HG02870 (cell line): Measurements from ENCODE around the gene CLIC4.
"Not testable (repeated sequence)": the region's sequence is repeated elsewhere in the genome, so short reads cannot be mapped to it uniquely, and the experiment has no call there.

Experiments used
- ATAC-seq: cut with Tn5 transposase; IDR thresholded peaks from one replicate; pipeline ENCODE4 v1.9.1; 2021; ENCODE audit warnings: mild to moderate bottlenecking, moderate library complexity; ENCODE audit not compliant: unreplicated experiment

The CLIC4 gene

DNA sequence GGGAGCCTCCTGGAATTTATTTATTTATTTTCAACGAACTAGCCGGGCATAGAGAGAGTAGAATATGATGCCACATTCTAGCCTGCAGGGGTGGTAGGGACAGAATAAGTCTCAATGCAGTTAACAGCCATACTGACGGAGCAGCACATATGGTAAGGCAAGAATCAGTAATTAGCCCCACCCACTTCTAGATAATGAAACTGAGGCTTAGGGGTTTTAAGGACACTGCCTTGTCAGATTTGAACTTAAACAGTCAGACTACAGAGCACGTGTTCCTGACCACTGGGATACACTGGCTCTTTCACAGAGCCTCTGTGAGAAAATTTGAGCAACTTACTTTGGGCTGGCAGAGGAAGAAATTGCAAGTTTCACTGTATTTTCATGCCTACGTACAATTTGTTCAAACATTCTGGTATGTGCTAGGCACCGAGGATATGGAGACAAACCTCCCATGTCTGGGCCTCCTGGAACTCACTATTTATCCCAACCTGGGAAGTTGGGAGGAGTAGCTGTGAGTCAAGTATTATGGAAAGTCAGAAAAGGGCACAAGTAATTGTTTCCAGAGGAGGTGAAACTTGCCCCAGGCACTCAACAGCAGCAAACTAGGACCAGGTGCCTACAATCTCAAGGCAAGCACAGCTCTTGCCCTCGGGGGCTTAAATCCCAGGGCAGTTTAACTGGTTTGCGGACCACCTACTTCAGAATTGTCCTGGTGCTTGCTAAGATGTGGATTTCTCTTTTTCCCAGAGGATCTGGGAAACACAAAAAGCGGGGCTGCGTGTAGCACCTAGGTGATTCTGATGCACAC lies 1.6 kb upstream of the CLIC4 start:
- no peak for ATAC-seq

DNA sequence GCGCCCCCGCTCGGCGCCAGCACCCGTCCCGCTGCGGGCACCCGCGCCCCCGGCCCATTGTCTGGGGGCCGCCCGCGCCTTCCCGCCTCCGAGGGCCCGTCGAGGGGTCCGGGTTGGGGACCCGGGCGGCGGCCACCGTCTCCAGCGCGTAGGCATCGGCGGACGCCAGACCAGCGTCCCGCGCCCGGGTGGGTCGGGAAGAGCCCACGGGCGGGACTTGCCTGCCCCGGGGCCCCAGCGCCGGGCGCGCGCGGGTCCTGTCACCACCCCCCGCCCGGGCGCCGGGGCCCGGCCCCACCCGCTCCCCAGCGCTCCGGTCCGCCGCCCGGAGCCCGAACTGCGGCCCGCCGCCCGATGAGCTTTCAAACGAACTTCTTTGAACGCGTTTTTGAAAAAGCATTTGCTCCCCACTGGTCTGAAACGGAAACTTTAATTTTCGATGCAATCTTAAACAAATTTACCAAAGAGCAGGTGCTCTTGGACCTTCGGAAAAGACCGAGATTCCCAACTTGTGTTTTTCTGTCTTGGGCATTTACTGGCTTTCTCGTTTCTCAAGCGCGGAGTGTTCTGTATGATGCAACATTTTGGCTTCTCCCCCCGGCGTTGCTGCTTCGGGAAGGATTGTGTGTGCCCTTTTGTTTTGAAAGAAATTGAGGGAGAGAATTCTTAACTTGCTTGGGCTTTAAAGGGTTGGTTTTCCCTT lies 615 bp downstream of the CLIC4 start:
- ATAC-seq = no peak

DNA sequence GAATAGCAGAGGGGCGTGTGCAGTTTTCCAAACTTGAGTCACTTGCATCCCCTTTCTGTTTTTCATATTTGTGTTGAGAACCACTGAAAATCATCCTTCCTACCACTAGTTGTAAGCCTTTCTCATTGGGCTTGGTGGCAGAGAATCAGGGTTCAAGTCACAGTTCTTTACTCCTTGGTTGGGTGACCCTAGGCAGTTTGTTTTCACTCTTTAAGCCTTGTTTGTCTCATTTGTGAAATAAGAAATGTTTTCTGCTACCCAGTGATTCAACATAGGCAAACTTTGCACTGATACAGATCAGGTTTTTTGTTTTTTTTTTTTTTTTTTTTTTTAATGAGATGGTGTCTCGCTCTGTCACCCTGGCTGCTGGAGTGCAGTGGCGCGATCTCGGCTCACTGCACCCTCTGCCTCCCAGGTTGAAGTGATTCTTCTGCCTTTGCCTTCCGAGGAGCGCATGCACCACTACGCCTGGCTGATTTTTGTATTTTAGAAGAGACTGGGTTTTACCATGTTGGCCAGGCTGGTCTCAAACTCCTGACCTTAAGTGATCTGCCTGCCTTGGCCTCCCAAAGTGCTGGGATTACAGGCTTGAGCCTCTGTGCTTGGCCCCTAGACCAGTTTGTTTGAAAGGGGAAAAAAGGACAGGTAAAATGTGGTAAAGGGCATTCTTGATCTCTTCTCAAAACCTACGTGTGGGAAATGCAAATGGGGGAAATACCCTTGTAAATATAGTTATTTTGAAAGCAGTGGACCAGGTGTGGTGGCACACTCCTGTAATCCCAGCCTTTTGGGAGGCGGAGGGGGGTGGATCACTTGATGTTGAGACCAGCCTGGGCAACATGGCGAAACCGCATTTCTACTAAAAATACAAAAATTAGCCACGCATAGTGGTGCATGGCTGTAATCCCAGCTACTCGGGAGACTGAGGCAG lies 3.2 kb downstream of the CLIC4 start:
- no peak for ATAC-seq

DNA sequence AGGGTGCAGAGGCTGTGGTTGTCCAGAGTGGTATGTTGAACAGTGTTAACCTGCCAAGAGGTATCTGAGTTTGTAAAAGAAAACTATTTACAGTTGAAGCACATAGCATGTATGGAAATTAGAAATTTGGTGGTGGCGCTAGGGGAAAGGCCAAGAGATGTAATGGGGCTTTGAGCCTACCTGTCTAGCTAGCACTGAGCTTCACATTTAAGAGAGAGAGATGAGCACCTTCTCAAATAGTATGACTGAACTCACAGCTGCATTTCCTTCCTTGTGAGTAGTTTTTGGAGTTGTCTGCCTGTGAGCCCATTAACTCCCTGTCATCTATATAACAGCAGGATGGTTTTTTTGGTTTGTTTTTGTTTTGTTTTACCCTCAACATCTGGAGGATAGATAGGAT lies 4.0 kb downstream of the CLIC4 start:
- no peak for ATAC-seq

DNA sequence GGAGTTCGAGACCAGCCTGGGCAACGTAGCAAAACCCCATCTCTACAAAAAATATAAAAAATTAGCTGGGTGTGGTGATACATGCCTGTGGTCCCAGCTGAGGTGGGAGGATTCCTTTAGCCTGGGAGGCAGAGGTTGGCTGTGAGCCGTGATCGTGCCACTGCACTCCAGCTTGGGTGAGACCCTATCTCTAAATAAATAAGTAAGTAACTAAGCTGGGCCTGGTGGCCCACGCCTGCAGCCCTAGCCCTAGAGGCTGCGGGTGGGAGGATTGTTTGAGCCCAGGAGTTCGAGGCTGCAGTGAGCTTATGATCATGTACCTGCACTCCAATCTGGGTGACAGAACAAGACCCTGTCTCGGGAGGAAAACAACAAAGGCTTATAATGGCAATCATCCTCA lies 4.6 kb downstream of the CLIC4 start:
- no peak for ATAC-seq

DNA sequence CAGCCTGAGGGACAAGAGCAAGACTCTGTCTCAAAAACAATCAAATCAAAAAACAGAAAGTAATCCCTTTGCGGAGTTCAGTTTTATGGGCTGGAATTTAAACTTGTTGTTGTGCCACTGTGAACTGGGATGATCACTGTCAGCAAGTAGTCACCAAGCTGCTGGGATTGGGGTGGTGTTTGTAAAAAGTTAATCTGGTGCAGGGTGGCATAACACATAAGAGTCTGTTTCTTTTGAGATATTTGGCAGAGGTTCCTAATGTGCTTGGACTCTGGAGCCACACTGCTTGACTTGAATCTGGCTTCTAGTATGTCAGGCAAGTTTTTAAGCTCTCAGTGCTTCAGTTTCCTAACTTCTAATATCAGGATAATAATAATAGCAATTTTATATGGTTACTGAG lies 6.6 kb downstream of the CLIC4 start:
- no peak for ATAC-seq

DNA sequence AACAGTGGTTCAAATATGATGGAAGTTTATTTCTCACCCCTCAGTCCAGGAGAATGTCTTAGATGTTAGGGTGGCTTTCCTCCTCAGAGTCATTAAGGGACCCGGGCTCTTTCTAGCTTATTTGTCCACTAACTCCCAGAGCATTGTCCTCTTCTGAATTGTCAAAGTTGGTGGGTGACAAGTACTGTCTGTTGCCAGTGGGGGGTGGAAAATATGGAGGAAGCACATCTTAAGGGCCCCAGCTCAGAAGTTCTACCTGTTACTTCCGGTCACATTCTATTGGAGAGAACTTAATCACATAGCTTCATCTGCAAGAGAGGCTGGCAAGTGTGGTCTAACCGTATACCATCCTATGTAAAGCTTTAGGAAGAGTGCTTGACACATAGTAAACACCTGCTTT lies 7.1 kb downstream of the CLIC4 start:
- no peak for ATAC-seq

DNA sequence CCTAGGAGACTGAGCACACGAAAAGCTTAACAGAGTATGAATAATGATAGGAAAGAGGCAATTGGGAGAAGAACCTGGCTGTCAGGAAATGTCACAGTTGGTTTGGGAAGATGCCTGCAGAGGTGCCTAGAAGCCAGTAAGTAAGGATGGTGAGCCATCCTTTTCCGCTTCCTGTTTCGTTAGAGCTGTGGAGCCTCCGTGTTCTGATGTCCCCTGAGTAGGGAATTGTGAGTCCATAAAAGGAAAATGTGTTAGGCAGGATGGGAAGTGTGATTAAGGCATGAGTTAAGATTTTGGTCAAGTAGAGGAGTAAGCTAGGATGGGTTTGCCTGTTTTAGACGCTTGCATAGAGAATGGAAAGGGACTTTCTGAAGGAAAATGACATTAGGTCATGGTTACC lies 9.0 kb downstream of the CLIC4 start:
- ATAC-seq = no peak

DNA sequence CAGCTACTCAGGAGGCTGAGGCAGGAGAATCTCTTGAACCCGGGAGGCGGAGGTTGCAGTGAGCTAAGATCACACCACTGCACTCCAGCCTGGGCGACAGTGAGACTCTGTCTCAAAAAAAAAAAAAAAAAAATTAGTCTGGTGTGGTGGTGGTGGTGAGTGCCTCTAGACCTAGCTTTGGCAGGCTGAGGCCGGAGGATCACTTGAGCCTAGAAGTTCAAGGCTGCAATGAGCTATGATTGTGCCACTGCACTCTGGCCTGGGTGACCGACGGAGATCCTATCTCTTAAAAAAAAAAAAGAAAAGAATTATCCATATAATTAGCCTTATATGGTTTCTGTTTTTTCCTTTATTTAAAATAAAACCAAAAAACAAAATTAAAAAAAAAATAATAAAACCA lies 10.1 kb downstream of the CLIC4 start:
- not testable (repeated sequence) for ATAC-seq

DNA sequence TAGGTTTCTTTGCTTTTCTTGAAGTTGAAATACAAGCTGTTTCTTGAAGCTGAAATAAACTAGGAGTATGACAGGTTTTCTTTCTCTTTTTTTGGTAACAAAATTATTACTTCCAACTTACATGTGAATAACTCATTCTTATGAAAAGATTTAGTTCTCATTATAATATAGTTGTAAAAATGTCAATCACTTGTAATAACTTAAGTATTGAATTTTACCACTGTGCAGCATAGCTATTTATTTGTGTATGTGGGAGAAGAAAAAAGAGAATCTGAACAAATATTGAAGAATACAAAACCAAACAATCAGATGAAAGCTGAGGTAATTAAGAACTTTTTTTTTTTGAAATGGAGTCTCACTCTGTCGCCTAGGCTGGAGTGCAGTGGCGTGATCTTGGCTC lies 11.1 kb downstream of the CLIC4 start:
- ATAC-seq = no peak

DNA sequence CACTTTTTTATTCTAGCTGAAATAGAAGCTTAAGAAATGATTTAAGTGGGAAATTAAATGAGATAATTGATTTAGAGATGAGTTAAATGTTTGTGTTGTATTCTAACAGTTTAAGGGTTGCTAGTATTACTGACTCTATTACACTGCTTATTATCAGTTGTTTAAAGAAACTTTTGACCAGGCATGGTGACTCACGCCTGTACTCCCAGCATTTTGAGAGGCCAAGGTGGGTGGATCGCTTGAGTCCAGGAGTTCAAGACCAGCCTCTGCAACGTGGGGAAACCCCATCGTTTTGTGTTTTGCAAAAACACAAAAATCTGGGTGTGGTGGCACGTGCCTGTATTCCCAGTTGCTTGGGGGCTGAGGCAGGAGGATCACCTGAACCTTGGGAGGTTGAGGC lies 14.2 kb downstream of the CLIC4 start:
- ATAC-seq = no peak

DNA sequence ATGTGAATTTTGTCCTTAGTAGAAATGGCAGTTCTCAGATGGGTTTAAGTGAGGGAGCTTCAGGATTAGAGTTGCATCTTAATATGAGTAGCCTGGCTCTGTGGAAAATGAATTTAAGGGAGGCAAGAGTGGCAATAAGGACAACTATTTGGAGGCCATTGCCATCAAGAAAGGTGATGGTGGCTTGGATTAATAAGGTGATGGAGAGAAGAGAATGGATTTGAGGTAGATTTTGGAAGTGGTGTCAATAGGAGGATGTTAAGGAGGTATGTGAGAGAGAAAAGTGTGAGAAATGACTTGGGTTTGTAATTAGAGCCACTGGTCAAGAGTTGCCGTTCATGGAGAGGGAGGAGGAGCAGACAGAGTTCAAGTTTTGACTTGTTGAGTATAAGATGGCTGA lies 16.3 kb downstream of the CLIC4 start:
- no peak for ATAC-seq

DNA sequence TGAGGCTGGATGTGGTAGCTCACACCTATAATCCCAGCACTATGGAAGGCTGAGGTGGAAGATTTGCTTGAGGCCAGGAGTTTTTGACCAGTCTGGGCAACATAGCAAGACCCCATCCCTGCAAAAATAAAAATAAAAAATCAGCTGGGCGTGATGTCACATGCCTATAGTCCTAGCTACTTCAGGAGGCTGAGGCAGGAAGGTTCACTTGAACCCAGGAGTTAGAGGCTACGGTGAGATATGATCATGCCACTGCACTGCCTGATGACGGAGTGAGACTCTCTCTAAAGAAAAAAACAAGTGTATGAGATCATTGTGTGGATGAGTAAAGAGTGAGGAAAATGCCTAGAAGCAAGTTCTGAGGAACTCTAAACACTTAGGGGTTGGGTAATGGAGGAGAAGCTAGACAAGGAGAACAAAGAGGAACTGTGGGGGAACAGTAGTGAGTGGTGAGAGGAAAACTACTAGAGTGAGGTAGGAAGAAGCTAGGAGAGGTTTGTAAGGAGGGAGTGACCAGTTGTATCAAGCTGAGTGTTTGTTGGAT lies 17.0 kb downstream of the CLIC4 start:
- no peak for ATAC-seq

DNA sequence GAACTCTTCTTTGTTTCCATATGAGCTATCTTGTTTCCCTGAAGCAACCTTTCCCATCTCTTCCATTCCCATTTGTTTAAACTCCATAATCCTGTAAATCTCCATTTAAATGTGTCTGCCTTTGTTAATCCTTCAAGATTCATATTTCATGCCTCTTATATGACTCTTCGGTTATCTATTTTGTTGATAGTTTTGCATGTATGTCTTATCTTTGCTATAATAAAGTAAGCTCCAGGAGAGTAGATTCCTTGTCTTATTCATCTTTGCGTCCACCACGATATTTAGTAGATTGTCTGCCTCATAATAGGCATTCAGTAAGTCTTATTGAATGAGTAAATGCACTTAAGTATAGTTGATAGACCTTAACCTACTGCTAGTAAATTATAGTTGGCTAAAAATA lies 18.4 kb downstream of the CLIC4 start:
- no peak for ATAC-seq

DNA sequence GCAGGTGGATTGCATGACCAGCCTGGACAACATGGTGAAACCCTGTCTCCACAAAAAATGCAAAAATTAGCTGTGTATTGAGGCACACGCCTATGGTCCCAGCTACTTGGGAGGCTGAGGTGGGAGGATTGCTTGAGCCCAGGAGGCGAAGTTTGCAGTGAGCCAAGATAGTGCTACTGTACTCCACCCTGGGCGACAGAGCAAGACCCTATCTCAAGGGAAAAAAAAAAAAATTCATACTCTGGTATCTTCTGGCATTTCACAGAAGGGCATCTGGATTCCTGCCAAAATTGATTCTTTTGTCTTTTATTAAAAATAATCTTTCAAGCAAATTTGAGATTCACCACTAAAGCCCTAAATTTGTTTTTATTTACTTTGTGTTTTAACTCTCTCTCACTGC lies 19.2 kb downstream of the CLIC4 start:
- no peak for ATAC-seq

DNA sequence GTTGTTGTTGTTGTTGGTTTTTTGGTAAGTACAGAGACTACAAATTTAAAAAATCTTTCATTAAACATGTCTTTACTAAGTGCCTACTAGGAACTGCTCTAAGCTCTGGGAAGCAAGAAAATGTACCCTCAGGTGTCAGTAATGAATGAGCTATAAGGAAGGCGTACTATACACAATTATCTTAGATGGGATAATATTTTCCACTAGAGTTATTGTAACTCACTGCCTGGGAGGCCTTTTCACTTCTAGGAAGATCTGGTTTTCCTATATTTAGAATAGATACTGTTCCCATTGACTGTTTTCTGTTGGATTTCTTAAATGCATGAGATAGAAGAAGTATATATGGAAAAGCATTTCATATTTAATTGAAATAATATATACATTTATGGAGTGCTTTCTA lies 19.6 kb downstream of the CLIC4 start:
- ATAC-seq = no peak

DNA sequence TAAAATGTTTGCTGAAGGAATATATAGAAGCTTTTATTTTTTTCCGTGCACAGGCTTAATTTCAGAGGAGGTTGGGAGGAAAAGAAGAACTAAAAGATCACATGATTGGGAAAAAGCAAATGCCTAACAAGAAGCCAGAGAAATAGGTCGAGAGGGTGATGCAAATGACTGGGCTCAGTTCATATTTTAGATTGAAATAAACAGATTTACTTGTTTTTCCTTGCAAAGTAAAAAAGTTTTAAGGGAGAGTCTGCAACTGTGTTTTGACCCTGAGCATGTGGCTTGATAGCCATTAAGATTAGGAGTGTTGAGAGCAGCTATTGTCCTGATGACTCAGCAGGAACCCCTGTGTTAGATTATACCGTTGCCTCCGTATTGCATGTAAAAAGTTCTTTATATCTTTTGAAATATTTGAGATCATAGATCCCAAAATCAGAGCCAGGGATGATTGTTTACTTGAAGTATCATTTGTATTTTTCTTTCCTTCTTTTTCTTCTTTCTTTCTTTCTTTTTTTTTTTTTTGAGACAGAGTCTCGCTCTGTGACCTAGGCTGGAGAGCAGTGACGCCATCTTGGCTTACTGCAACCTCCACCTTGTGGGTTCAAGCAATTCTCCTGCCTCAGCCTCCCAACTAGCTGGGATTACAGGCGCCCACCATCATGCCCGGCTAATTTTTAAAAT lies 20.2 kb downstream of the CLIC4 start:
- ATAC-seq = no peak

DNA sequence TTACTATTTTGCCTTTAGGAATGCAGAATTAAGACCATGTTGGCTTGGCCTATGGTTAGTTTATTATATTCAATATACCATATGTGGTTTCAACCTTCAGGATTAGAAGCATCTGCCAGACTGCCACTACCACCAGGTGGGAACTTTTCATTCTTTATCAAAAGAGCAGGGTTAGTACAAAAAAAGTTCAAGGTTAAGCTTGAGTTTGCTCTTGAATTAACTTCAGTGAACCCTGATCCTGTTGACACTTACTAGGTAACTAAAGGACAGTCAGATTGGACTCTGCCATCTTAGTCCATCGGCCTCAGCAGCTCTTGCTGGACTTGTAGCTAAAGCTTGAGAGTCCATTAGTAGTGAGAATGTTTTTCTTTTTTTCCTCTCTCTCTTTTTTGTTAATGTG lies 22.1 kb downstream of the CLIC4 start:
- ATAC-seq = no peak

DNA sequence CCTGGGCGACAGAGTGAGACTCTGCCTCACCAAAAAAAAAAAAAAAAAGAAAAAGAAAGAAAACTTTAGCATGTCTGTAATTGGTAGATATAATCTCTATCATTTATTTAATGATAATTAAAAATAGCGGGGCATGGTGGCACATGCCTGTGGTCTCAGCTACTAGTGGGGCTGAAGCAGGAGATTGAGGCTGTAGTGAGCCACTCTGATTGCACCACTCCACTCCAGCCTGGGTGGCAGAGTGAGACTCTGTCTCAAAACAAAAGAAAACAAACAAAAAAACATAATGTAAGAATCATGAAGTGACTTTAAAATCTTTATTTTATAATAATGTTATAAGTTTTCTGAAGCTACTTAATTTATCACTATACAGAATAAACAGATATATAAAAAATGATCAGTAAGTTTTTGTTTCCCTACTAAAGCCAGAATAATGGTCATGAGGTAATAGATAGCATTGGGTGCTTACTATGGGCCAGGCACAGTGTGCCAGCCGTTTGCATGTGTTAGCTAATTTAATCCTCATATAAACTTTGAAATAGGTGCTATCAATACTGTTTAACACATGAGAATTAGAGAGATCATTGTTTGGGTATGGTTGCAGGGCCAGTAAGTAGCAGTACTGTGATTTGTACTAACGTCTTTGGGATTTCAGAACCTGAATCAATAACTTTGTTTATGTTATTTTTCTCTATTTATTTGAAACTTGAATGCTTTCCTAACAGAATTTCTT lies 23.8 kb downstream of the CLIC4 start:
- ATAC-seq = no peak
